ENCODE results near the gene RABGAP1L.
A peak's percentile ranks its signal among the peaks of the same experiment; 100 is the strongest.
"Not testable (repeated sequence)": the region's sequence is repeated elsewhere in the genome, so short reads cannot be mapped to it uniquely, and the experiment has no call there.

The RABGAP1L gene

GRCh38 chr1:174870319-174870718 is 711.0 kb downstream of the RABGAP1L start:
- DNase-seq: no peak

DNA sequence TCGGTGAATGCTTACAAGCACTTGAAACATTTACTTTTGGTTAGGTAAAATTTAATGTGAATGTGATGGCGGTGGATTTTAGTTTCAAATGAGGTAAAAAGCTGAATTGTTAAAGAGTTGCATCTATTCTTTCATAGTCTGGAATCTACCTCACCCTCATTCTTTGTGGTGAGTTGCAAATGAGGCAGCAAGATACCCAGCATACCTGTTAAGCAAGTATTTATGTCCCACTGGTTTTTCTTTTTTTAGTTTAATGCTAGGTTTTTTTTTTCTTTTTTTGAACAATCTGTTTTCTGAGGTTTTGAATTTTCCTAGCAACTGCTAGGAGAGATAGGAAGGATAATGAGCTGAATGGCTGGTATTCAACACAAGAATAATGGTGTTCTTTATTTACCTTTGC is 712.6 kb downstream of the RABGAP1L start:
- DNase-seq: no peak

GRCh38 chr1:174872615-174873058 is 713.3 kb downstream of the RABGAP1L start:
- DNase-seq: no peak

GRCh38 chr1:174874331-174875053 is 715.2 kb downstream of the RABGAP1L start:
- peak in 3 of 56 donors; percentile 1 to 4 (median 1) for DNase-seq

DNA sequence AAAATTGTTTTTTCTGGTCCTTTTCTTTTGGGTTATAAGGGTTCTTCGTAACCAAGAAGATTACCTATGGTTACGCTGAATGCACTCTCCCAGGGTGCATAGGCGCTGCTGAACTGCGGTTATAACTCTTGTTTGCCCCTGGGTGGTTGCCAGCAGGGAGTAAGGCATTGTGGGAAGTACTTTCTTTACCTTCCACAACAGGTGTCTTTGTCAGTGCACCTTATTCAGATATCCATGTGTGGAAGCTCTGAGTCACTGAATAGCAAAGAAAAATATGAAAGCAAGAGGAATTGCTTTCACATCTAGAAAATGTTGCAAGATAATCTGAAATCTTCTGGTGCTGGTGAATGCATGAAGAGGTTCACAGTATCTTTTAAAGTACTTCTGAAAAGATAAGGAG is 716.0 kb downstream of the RABGAP1L start:
- DNase-seq: no peak

GRCh38 chr1:174877208-174877673 is 717.9 kb downstream of the RABGAP1L start:
- DNase-seq: peak in 6 of 56 donors; percentile 1 to 19 (median 8)

- DNase-seq: no peak
These were observed 720.9 kb downstream of the RABGAP1L start for GRCh38 chr1:174880171-174880570.

DNA sequence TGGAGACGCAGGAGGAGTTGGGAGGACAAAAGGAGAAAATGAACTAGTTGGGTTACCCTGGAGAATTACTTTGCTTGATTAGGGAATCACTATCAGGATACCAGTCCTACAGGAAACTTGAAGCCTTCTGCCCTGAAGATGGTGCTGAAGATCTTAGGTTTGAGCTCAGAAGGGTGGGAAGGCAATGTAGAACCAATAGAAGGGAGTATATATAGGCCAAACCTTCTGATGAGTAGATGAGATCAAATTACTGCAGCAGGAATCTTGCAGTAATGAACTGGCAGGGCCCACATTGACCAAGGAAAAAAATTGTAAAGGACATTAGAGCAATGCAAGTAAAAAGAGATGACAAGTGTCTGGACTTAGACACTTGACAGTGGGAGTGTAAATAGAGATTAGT is 724.1 kb downstream of the RABGAP1L start:
- DNase-seq: peak in 1 of 56 donors; percentile 3

DNA sequence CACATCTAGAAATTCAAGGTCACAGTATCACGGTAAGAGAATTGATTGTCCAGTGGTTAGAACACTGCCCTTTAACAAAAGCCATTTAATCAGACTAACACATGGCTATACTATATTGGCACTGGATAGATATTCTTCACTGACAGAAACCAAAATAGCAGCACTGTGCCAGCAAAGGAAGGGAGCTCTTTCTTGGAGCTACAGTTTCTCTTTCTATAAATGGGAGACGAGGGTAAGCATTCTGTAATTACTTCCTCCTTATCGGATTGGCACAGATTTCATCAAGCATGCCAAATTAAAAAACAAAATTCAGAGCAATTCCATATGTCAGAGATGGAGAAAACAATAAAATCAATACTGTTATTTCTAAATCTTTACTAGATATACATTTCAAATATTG is 724.7 kb downstream of the RABGAP1L start:
- DNase-seq: no peak

GRCh38 chr1:174884566-174884965 is 725.2 kb downstream of the RABGAP1L start:
- no peak for DNase-seq

DNA sequence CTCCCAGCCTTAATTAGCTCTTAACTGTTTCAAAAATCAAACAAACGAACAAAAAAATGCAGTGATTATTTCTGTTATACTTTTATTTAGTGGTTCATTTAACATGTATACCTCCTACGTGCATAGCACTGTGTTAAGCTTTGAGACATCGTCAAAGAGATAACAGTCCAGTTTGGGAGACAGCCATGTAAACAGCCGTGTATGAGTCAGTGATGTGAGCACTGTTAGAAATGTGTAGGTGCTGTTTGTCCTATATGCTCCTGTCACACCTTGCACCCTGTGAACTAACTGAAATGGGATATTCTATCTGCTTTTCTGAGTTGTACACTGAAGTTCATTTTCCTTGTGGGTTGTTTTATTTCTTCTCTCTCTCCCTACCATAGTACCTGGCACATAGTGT is 730.7 kb downstream of the RABGAP1L start:
- no peak for DNase-seq

- no peak for DNase-seq
These were observed 732.7 kb downstream of the RABGAP1L start for GRCh38 chr1:174892016-174892415.

- DNase-seq: no peak
These were observed 734.9 kb downstream of the RABGAP1L start for GRCh38 chr1:174894117-174894762.

DNA sequence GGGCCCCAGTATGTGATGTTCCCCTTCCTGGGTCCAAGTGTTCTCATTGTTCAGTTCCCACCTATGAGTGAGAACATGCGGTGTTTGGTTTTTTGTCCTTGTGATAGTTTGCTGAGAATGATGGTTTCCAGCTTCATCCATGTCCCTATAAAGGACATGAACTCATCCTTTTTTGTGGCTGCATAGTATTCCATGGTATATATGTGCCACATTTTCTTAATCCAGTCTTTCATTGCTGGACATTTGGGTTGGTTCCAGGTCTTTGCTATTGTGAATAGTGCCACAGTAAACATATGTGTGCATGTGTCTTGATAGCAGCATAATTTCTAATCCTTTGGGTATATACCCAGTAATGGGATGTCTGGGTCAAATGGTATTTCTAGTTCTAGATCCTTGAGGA is 736.3 kb downstream of the RABGAP1L start:
- DNase-seq: not testable (repeated sequence)

DNA sequence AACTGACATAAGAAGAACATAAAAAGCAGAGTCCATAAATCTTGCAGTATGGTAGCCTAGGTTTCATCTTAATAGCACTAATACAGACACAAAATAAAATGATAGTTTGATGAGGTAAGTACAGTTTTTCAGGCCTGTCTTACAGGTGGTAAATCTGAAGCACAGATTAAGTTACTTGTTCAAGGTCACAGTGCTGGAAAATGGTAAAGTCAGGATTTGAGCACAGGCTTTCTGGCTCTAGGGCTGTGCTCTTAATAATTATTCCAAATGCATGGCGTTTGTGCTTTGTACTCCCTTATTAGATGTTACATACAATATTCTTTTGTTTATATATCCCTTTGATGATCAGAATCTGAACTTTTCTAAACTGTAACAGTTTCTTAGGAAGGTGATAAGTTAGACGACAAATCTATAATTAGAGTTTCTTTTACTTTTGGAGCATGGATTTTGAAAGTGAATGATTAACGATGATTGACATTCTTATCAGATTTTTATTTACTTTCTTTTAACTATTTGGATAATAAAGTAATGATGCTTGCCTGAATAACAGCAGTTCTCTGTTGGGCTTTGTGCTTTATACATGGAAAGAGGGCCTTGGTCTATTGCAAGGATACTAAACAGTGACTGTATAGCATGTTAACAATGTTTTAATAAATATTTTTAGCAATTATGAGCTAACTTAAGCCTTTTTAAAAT is 738.9 kb downstream of the RABGAP1L start:
- DNase-seq: no peak

- no peak for DNase-seq
These were observed 741.0 kb downstream of the RABGAP1L start for GRCh38 chr1:174900317-174900716.

DNA sequence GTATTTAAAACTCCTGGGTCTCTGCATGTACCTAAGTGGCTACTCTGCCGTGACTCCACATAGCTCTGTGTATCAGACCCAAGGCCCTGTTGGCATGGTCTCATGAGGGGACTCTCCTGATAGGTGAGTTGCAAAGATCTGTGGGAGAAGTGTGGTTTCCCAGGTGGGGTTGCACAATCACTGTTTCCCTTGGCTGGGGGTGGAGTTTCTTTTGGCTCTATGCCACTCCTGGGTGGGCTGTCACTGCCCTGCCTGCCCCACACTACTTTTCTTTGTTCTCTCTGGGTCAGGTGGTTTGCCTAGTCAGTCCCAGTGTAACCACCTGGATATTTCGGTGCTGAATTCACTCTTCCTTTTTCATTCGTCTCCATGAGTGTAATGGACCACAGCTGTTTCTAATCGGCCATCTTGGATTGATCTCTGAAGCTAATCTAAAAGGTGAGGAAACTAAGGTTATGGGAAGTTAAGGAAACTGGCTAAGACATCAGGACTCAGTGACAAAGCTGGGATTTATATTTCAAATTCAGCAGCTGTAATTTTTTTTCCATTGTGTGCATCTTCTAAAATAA is 743.3 kb downstream of the RABGAP1L start:
- DNase-seq: no peak

- DNase-seq: no peak
These were observed 752.3 kb downstream of the RABGAP1L start for GRCh38 chr1:174911606-174912005.

- DNase-seq: no peak
These were observed 752.9 kb downstream of the RABGAP1L start for GRCh38 chr1:174912264-174912663.

GRCh38 chr1:174913225-174913903 is 754.0 kb downstream of the RABGAP1L start:
- DNase-seq: no peak

DNA sequence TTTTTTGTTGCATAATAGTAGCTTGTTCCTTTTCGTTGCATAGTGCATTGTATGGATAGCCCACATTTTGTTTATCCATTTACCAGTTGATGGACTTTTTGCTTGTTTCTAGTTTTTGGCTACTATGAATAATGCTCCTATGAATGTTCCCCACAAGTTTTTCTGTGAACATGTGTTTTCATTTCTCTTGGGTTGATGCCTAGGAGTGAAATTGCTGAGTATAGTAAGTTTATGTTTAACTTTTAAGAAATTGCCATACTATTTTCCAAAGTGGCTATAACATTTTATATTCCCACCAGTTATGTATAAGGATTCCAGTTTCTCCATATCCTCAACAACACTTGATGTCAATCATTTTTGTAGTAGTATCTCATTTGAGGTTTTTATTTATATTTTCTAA is 755.7 kb downstream of the RABGAP1L start:
- no peak for DNase-seq

Measured in nucleus accumbens (tissue), 56 donors.